Measurements from ENCODE around the gene CCNYL1.

GRCh38 chr2:207683879-207684627 is 27.4 kb upstream of the CCNYL1 start:
- TF ChIP-seq POLR2A (IDR thresholded peaks at IDR 0.05) = no peak
- TF ChIP-seq CTCF (IDR thresholded peaks at IDR 0.05) = no peak
- TF ChIP-seq EP300 (IDR thresholded peaks at IDR 0.05) = no peak

Measured in ovary (tissue), 3 donors.